Stimulated activated CD4-positive, alpha-beta T cell treated with anti-CD3 and anti-CD28 coated beads, TNF-alpha, amount 100 ng/mL, for 1 hour (primary cell): ENCODE results near the gene ADAT3.
"Not testable (repeated sequence)": the region's sequence is repeated elsewhere in the genome, so short reads cannot be mapped to it uniquely, and the experiment has no call there.

Experiments used
- DNase-seq, 3 donors: peaks; one replicate each; pipeline ENCODE4 v3.0.0-alpha.2; 2020; ENCODE audit warnings: low read depth in 3 of 3, low spot score in 1 of 3

ADAT3 gene

DNA sequence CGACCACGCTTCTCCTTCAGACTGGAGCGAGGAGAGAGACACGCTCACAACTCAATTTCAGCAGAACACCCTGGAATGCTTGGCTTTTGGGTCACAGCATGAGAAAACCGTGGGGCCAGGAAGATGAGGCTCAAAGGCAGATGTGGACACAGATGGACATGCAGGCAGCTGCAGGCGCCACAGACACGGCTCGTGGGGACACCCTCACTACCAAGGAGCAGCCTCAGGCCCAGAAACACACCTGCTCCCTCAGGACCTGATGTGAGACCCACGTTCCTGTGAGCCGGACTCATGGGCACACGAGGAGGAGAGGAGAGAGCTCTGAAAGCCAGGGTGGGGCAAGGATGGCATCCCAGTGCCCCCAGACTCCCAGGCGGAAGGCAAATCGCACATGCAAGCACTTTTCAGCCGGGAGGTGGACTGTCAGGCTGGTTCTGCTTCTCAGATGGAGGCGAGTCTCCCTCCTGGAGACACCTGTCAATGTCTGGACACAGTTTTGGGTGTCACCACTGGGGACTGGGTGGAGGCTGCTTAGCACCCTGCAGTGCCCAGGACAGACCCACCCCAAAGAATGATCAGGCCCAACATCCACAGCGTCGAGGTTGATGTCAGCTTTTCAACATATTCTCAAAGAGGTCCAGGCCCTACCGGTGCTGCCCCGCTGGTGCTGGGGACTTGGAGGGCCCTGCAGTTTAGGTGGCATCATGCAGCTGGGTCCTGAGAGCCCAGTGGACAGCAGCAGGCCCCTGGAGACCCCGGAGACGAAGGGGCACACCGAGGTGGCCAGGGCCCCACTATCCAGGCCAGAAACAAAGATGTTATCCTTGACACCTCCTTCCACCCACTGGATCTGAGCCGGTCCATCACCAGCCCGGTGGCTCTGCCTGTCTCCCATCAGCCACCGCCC, 22.2 kb upstream of the ADAT3 start:
- no peak for DNase-seq

DNA sequence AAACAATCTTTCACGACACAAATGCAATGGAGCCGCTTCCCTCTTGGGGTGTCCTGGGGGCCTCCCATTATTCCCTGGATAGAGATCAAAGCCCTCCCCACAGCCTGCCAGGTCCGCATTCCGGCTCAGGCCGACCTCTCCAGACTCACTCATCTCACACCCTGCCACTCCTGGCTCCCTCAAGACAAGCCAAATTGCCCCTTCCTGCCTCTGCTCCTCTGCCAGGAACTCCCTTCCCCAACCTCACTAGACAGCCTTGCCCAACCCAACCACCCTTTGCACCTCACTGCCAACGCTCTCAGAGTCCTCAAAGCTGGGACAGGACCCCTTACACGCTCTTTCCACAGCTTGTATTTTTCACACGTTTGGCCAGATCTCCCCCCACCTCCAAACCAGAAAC, 21.4 kb upstream of the ADAT3 start:
- DNase-seq, result no peak

DNA sequence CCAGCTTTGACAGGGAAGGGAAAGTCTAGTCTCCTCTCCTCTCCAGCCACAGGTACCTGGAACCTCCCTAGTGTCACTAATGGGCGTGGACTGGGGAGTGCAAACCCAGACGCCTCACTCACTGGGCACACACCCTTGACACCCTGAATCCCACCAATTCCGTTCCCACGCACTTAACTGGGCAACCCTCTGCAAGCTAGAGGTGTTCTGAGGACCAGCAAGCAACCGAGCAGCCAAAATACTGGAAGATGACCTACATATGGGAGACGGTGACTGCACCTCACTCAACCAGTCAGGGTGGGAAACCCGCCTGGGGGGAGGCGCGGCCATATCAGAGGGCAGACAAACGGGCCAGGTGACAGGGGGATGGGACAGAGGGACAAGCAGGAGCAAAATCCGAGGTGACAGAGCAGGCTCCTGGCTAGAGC, 20.9 kb upstream of the ADAT3 start:
- no peak for DNase-seq

DNA sequence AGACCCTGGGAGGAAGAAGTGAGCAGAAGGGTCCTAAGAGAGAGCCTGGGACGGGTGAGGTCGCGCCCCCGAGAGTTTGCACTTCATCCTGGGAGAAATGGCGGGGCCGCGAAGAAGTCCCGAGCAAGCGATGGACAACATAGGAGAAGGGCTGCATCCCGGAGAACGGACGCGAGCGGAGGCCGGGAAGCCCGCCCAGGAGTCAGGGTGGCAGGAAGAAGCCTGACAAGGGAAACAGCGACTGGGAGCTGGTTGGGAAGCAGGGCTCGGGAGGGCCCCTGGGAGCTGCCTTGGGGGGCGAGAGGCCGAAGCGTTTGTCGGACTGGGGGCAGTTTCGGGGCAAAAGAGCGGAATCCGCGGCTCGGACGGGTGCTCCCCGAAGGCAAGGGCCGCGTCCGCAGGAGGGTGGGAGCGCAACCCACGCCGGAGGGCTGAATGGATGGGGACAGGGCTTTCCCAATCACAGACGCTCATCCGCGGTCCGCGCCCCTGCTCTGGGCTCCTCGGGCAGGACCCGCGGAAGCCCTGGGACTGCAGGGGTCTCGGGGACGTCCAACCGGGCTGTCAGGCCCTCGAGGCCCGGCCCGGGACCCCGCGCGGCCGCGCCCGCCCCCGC, 20.4 kb upstream of the ADAT3 start:
- DNase-seq, result no peak

DNA sequence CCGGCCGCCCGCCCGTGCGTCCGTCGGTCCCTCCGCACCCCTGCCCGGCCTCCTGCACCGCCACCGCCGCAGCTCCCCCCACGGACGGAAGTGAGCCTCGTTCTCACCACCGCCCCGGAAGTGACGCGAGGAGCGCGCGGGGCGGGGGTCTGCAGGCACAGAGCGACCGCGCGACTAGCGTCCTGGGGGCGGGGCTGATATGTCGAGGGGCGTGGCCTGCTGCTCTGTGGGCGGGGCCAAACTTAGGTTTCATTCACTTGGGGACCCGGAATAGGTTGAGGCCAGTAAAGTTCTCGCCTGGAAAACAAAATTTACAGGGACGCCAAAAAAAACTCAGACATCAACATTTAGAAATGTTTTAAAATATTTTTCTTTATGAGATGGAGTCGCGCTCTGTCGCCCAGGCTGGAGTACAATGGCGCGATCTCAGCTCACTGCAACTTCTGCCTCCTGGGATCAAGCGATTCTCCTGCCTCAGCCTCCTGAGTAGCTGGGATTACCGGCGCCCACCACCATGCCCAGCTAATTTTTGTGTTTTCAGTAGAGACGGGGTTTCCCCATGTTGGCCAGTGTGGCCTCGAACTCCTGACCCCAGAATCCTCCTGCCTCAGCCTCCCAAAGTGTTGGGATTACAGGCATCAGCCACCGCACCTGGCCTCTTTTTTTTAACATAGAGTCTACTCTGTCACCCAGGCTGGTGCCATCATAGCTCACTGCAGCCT, 19.6 kb upstream of the ADAT3 start, which contains the start of gene ABHD17A:
TSS of gene ABHD17A (minus strand) at position 99 of the 722 bp plus-strand sequence. CDS start 3,930 bp downstream, outside the sequence.
- DNase-seq, result peak; percentile 85 to 96 (median 90)

DNA sequence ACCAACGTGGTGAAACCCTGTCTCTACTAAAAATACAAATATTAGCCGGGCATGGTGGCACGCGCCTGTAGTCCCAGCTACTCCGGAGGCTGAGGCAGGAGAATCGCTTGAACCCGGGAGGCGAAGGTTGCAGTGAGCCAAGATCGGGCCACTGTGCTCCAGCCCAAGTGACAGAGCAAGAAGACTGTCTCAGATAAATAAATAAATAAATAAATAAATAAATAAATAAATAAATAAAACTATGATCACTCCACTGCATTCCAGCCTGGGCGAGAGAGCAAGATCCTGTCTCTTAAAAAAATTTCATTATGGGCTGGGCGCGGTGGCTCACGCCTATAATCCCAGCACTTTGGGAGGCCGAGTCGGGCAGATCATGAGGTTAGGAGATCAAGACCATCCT, 18.8 kb upstream of the ADAT3 start:
- not testable (repeated sequence) for DNase-seq

DNA sequence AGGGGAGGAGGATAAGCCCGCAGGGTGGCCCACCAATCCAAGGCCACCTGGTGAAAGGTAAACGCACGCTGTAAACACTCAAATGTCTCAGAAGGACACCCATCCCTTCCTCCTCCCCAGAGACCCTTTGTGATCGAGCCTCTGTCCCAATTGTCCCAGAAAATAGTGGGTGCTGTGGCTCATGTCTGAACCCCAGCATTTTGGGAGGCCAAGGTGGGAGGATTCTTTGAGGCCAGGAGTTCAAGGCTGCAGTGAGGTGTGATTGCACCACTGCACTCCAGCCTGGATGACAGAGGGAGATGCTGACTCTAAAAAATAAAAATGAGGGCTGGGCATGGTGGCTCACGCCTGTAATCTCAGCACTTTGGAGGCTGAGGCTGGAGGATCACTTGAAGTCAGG, 16.8 kb upstream of the ADAT3 start:
- DNase-seq, result no peak

DNA sequence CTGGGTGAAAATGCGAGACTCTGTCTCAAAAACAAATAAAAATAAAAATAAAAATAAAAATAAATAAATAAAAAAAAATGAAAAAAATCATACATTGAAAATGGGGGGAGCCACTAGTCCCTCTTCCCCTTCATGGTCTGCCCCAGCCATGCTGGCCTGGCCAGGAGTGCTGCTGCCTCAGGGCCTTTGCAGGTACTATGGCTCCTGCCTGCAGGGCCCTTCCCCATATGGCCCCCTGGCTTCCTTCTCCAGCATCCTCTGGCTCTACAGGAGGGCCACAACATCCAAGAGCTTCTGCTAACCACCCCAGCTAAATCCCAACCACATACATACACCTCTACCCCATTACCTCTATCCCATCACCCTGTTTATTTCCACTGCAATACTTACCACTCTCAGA, 15.3 kb upstream of the ADAT3 start:
- DNase-seq, result no peak

DNA sequence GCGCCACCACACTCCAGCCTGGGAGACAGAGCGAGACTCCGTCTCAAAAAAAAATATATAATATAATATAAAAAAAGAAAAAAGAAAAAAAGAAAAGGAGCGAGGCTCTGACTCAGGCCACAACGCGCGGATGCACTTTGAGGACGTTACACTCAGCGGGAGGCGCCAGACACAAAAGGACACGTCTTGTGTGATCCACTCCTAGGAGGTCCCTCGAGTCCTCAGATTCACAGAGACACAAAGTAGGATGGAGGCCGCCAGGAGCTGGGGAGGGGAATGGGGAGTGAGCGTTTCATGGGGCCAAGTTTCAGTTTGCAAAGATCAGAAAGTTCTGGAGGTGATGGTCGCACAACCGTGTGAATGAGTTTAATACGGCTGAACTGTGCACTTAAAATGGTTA, 11.4 kb upstream of the ADAT3 start:
- DNase-seq, result no peak

DNA sequence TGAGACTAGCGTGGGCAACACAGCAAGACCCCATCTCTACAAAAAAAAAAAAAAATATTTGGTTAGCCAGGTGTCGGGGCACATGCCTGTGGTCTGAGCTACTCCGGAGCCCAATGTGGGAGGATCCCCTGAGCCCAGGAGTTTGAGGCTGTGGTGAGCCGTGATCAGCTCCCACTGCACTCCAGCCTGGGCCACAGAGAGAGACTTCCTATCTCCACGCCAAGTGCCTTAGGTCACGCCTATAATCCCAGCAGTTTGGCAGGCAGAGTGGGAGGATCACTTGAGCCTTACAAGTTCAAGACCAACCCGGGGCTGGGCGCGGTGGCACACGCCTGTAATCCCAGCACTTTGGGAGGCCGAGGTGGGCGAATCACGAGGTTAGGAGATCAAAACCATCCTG, 8.7 kb upstream of the ADAT3 start:
- DNase-seq, result no peak

DNA sequence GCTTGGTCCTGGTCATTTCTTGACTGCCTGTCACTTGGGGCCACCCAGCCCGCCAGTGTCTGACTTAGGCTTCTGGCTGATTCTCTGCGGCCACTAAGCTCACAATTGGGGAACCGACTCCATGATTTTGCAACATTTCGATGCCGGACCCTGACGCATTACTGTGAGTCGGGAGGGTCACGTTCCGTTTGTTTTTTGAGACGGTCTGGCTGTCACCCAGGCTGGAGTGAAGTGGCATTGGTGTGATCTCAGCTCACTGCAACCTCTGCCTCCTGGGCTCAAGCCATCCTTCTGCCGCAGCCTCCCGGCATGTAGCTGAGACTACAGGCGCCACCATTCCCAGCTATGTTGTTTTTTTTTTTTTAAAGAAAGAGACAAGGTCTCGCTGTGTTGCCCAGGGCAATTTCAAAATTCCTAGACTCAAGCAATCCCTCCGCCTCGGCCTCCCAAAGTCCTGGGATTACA, 3.2 kb upstream of the ADAT3 start:
- no peak for DNase-seq

DNA sequence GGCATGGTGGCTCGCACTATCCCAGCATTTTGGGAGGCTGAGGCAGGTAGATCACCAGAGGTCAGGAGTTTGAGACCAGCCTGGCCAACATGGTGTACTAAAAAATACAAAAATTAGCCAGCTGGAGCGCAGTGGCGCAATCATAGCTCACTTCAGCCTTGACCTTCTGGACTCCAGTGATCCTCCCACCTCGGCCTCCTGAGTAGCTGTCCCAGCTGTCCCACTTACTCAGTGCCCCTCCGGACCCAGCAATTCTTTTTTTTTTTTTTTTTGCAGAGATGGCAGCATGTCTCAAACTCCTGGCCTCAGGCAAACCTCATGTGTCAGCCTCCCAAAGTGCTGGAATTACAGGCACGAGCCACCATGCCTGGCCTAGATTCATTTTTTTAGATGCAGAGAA, 2.3 kb upstream of the ADAT3 start:
- no peak for DNase-seq

DNA sequence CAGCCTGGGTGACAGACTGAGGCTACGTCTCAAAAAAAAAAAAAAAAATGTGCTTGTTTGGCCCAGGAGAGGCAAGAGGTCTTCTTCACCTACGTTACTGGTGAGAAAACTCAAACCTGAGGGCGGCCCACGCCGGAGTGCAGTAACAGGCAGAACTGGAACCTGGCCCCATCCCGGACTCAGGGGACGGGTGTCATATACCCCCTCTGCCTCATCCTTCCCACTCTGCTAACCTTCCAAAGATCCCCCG, 414 bp upstream of the ADAT3 start:
- no peak for DNase-seq

DNA sequence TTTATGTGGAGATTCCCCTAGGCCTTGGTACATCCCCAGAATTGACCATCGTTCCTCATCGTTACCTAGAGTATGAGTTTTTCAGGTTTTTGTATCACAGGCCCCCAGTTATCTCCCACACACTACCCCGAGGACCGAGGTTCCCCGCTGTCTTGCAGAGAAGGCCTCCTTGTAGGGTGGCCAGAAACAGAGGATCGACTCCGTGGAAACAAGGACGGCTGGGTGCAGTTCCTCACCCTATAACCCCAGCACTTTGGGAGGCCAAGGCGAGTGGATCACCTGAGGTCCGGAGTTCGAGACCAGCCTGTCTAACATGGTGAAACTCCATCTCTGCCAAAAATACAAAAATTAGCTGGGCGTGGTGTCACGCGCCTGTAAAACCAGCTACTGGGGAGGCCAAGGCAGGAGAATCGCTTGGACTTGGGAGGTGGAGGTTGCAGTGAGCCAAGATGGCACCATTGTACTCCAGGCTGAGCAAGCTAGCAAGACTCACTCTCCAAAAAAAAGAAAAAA, 720 bp downstream of the ADAT3 start:
- no peak for DNase-seq

DNA sequence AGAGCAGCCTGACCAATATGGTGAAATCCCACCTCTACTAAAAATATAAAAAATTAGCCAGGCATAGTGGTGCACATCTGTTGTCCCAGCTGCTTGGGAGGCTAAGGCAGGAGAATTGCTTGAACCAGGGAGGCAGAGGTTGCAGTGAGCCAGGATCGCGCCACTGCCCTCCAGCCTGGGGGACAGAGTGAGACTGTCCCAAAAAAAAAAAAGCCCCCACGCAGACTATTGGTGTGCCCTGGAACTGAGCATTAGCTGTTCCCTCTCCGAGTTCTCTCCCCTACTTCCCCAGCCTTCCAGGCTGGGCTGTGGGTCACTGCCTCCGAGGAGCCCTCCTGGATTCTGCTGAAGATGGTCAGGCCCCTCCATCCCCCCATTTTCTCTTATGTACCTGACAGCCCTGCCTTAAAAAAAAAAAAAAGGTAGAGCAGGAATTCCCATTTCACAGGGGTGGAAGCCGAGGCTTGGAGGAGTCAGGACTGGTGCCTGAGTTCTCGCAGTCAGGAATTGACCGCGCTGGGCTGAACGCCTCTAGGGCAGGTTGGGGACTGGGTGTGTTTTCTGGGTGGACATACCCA, 1.9 kb downstream of the ADAT3 start:
- DNase-seq, result no peak

DNA sequence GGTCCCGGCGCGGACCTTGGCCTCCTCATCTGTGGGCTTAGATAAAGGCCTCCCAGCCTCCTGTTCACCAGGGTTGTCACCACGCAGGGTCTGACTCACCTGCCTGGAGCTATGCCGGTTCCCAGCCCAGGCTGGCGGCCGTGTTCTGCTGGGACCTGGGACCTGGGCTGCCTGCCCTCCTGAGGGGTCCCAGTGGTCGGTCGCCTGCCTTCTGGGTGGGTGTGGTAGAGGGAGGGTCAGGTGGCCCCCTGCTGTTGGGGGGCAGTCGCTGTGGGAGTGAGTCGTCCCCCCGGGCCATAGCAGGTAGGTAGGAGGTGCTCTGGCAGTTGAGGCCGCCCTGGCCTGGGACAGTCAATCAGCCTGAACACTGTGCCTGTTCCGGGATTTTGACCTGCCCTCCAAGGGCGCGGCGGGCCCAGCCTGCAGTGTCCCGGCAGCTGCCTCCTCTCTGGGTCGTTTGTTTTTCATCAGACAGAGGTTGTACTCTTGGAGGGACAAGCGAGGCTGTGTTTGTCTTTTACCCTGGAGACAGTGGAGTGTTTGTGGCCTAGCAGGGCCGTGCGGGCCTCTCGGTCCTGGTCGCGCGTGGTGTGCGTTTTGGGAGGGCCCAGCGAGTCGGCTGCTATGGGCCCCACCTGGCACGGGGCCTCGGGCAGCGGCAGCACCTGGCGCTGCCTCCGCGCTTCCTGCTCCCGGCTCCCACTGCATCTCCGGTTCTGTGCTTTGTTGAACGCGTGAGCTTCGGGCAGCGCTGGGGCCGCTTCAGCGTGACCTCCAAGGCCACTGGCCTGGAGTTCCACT, 2.6 kb downstream of the ADAT3 start:
- DNase-seq, result no peak

DNA sequence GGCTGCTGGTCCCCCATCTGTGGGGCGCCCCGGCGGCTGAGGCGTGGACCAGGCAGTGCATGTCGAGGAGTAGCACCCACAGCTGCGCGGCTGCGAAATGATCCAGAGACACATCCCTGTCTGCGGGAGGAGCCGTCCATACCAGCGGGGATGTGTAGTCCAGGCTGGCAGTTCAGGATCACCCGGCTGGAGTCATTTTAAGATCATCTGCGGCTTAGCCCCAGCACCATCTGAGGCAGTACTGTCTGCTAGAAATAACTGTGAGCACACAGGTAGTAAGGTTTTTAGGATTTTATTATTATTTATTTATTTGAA, 3.1 kb downstream of the ADAT3 start:
- DNase-seq, result no peak

DNA sequence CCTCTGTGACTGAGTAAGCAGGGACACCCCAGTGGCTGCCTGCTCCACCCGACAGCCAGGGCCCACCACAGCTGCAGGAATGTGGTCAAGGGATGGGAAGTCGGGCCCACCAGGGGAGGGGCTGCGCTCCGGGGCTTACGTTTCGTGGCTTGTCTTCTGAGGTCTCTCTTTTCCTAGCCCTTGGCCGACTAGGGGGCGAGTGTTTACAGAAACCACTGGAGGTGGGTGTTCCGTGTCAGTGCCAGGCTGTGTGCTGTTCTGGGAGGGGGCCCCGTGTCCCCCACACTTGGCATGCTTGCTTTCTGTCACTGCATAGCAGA, 4.5 kb downstream of the ADAT3 start:
- no peak for DNase-seq

DNA sequence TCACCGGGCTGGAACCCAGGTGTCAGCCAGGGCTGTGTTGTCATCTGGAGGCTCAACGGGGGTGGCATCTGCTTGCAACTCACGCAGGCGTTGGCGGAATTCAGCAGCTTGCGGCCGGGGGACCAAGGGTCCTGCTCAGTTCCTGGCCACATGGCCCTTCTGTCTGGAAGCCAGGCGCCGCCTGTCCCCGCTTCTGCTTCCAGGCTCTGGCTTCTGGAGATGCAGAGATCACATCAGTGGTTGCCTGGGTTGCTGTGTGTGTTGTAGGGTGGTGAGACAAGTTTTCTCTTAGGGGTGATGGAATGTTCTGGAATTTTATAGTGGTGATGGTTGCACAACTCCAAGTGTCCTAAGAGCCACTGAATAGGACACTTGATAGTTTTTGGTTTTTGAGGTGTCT, 5.0 kb downstream of the ADAT3 start:
- DNase-seq, result no peak

DNA sequence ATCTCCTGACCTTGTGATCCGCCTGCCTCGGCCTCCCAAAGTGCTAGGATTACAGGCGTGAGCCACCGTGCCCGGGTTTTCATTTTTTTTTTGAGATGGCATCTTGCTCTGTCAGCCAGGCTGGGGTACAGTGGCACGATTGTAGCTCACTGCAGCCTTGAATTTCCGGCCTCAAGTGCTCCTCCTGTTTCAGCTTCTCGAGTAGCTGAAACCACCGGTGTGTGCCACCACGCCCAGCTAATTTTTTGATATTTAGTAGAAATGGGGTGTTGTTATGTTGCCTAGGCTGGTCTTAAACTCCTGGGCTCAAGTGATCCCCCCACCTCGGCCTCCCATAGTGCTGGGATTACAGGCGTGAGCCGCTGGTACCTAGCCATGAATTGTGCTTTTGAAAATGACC, 5.9 kb downstream of the ADAT3 start:
- DNase-seq, result no peak

DNA sequence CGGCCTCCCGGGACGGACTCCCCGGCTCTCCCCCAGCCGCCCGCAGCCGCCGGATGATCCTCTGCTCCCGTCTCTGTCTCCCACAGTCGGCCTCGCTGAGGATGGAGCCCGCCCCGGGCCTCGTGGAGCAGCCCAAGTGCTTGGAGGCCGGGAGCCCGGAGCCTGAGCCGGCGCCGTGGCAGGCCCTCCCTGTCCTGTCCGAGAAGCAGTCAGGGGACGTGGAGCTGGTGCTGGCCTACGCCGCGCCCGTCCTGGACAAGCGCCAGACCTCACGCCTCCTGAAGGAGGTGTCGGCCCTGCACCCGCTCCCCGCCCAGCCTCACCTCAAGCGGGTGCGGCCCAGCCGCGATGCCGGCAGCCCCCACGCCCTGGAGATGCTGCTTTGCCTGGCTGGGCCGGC, 6.8 kb downstream of the ADAT3 start:
- no peak for DNase-seq
